Vagina (tissue), 2 donors: Measurements from ENCODE around the gene RAD50.

ENCODE experiments used
- POLR2A ChIP-seq, 2 donors: fragments of 450-650 bp; IDR thresholded peaks; one replicate each; pipeline ENCODE4 v1.6.1; 2017; ENCODE audit warnings: antibody characterized with exemption in 2 of 2, mild to moderate bottlenecking in 2 of 2, moderate library complexity in 2 of 2
- TF ChIP-seq, protein P1 (sequence below), 3 experiments: fragments of 450-650 bp in 2 of 3; fragments of 200-600 bp in 1 of 3; sonication (generic) in 1 of 3; IDR thresholded peaks; one replicate each; pipeline ENCODE4 v1.5.1; 2017 to 2019; ENCODE audit warnings: antibody characterized with exemption in 3 of 3, mild to moderate bottlenecking in 2 of 3, moderate library complexity in 2 of 3

DNA sequence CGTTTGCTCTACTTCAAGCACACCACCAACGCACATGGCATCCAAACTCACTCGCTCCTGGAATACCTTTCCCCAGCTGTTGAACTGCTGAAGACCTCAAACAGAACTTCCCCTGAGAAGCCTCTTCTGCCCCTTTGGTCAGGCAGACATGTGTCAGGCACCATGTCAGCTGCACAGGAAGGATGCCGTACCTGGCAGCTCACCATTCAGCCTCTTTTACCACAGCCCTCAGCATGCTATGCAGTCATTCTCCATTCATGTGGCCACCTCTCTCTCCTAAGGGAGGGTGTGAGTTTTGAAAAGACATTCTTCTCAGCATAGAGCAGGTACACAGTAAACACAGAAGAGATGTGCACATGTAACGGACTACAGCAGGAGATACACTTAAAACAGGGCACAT, 131.2 kb downstream of the RAD50 start:
- TF ChIP-seq, protein P1, sequence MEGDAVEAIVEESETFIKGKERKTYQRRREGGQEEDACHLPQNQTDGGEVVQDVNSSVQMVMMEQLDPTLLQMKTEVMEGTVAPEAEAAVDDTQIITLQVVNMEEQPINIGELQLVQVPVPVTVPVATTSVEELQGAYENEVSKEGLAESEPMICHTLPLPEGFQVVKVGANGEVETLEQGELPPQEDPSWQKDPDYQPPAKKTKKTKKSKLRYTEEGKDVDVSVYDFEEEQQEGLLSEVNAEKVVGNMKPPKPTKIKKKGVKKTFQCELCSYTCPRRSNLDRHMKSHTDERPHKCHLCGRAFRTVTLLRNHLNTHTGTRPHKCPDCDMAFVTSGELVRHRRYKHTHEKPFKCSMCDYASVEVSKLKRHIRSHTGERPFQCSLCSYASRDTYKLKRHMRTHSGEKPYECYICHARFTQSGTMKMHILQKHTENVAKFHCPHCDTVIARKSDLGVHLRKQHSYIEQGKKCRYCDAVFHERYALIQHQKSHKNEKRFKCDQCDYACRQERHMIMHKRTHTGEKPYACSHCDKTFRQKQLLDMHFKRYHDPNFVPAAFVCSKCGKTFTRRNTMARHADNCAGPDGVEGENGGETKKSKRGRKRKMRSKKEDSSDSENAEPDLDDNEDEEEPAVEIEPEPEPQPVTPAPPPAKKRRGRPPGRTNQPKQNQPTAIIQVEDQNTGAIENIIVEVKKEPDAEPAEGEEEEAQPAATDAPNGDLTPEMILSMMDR (IDR thresholded peaks at IDR 0.05), result no peak
- TF ChIP-seq POLR2A (IDR thresholded peaks at IDR 0.05), result no peak
